HEK293 (cell line): ENCODE data around the gene PAK1.

Source experiments
- BCL6B ChIP-seq: fragments of 450-650 bp; formaldehyde crosslinking; IDR thresholded peaks from 2 replicates; pipeline ENCODE4 v1.5.1; 2017; ENCODE audit warnings: missing biosample characterization, missing genetic modification characterization
- CTCF ChIP-seq: fragments of 450-650 bp; formaldehyde crosslinking; IDR thresholded peaks from 2 replicates; pipeline ENCODE4 v1.5.1; 2016; ENCODE audit warnings: missing biosample characterization, missing genetic modification characterization
- OSR2 ChIP-seq: fragments of 450-650 bp; formaldehyde crosslinking; IDR thresholded peaks from 2 replicates; pipeline ENCODE4 v1.5.1; 2016; ENCODE audit warnings: missing biosample characterization, missing genetic modification characterization
- REST ChIP-seq: fragments of 450-650 bp; formaldehyde crosslinking; IDR thresholded peaks from 2 replicates; pipeline ENCODE4 v1.5.1; 2016; ENCODE audit warnings: missing biosample characterization, missing genetic modification characterization
- YY1 ChIP-seq: fragments of 450-650 bp; formaldehyde crosslinking; IDR thresholded peaks from 2 replicates; pipeline ENCODE4 v1.5.1; 2018; ENCODE audit warnings: missing biosample characterization, missing genetic modification characterization
- ZBTB7A ChIP-seq: fragments of 450-650 bp; formaldehyde crosslinking; IDR thresholded peaks from 2 replicates; pipeline ENCODE4 v1.5.1; 2016; ENCODE audit warnings: low read depth, missing biosample characterization, missing genetic modification characterization
- ZNF138 ChIP-seq: fragments of 450-650 bp; formaldehyde crosslinking; IDR thresholded peaks from 2 replicates; pipeline ENCODE4 v1.5.1; 2016; ENCODE audit warnings: missing biosample characterization, missing genetic modification characterization, borderline replicate concordance
- ZNF274 ChIP-seq, 2 experiments: fragments of 200-500 bp in 1 of 2; fragments of 450-650 bp in 1 of 2; sonication (Bioruptor generic) in 1 of 2; formaldehyde crosslinking in 1 of 2; IDR thresholded peaks; 2 replicates each; pipeline versions ENCODE4 v1.5.1 to v1.6.1; 2014 to 2016; ENCODE audit warnings: borderline replicate concordance in 1 of 2, inconsistent platforms in 1 of 2, low read length in 1 of 2, missing biosample characterization in 1 of 2, missing genetic modification characterization in 1 of 2
- ZNF354C ChIP-seq: fragments of 450-650 bp; formaldehyde crosslinking; IDR thresholded peaks from 2 replicates; pipeline ENCODE4 v1.5.1; 2016; ENCODE audit warnings: missing biosample characterization, missing genetic modification characterization, low read depth, borderline replicate concordance
- ZNF580 ChIP-seq: fragments of 450-650 bp; formaldehyde crosslinking; IDR thresholded peaks from 2 replicates; pipeline ENCODE4 v1.5.1; 2016; ENCODE audit warnings: missing biosample characterization, missing genetic modification characterization
- ZNF654 ChIP-seq: fragments of 450-650 bp; formaldehyde crosslinking; IDR thresholded peaks from 2 replicates; pipeline ENCODE4 v1.5.1; 2016; ENCODE audit warnings: low read depth, missing biosample characterization, missing genetic modification characterization
- ZNF660 ChIP-seq: fragments of 450-650 bp; IDR thresholded peaks from 2 replicates; pipeline ENCODE4 v1.5.1; 2018; ENCODE audit warnings: missing biosample characterization, mild to moderate bottlenecking, missing genetic modification characterization
- ZNF777 ChIP-seq: fragments of 450-650 bp; formaldehyde crosslinking; IDR thresholded peaks from 2 replicates; pipeline ENCODE4 v1.5.1; 2017; ENCODE audit warnings: missing biosample characterization, missing genetic modification characterization, borderline replicate concordance
- ZNF792 ChIP-seq: fragments of 450-650 bp; formaldehyde crosslinking; IDR thresholded peaks from 2 replicates; pipeline ENCODE4 v1.5.1; 2016; ENCODE audit warnings: missing biosample characterization, missing genetic modification characterization

GRCh38 chr11:77472991-77473800 lies 698 bp downstream of the PAK1 start:
- no peak for TF ChIP-seq ZNF777 (tag by site-specific recombination)
- no peak for TF ChIP-seq CTCF
- no peak for TF ChIP-seq ZNF274 (IDR thresholded peaks at IDR 0.05; ENCODE audit: low read length)
- no peak for TF ChIP-seq ZNF274 (tag by site-specific recombination; IDR thresholded peaks at IDR 0.05; ENCODE audit: borderline replicate concordance)
- TF ChIP-seq ZNF792 (tag by site-specific recombination), result no peak
- no peak for TF ChIP-seq ZNF138 (tag by site-specific recombination)
- TF ChIP-seq ZNF654 (tag by site-specific recombination), result no peak
- no peak for TF ChIP-seq ZNF660
- no peak for TF ChIP-seq ZNF354C
- TF ChIP-seq OSR2 (tag by site-specific recombination), result no peak
- TF ChIP-seq REST (tag by site-specific recombination), result no peak
- no peak for TF ChIP-seq ZBTB7A (tag by site-specific recombination)
- TF ChIP-seq BCL6B (tag by site-specific recombination), result no peak
- no peak for TF ChIP-seq ZNF580 (tag by site-specific recombination)
- no peak for TF ChIP-seq YY1 (tag by site-specific recombination)
